ENCODE data around the gene PRKAA1. TPM values are rescaled to one million over a fixed set of nuclear protein-coding genes. Genes with fewer than 3 reads are reported as not detected.

PRKAA1 gene
- total RNA-seq, 1 experiment from 2014 or later: 28.8 TPM

- no peak overlapping the region for H3K27ac ChIP-seq (ENCODE audit: insufficient read length, low read depth, low read length)
- no peak overlapping the region for H4K8ac ChIP-seq (replicated peaks; ENCODE audit: insufficient read length, low read depth, low read length)
- no peak overlapping the region for H2AFZ ChIP-seq (ENCODE audit: low read length)
- no peaks in the 10 kb centered on the region for H3K27me3 ChIP-seq (ENCODE audit: insufficient read depth, low read length)
- no peaks in the 10 kb centered on the region for H4K20me1 ChIP-seq (ENCODE audit: control insufficient read depth, insufficient read depth, insufficient read length)
- H3T11ph ChIP-seq (ENCODE audit: low read length): no peak overlapping the region
- H4K5ac ChIP-seq (ENCODE audit: insufficient read length, low read depth, low read length): no peak overlapping the region
- no peak overlapping the region for H2BK5ac ChIP-seq (ENCODE audit: insufficient read length, low read length)
- no peak overlapping the region for H3K4ac ChIP-seq (ENCODE audit: low read depth, low read length)
- no peak overlapping the region for H2BK12ac ChIP-seq (ENCODE audit: insufficient read length, low read depth, low read length)
- no peak for TF ChIP-seq CTCF (conservative IDR thresholded peaks at IDR 0.05)
- H2AK5ac ChIP-seq (ENCODE audit: insufficient read length, low read length): no peak overlapping the region
- H3K9me3 ChIP-seq (ENCODE audit: control insufficient read depth, low read depth, low read length): no peaks in the 10 kb centered on the region
- no peak overlapping the region for H3K4me2 ChIP-seq (ENCODE audit: insufficient read depth, insufficient read length, low read length)
- H3K14ac ChIP-seq (ENCODE audit: insufficient read depth, low read length): no peak overlapping the region
- no peaks in the 10 kb centered on the region for H3K79me1 ChIP-seq (ENCODE audit: insufficient read depth, low read depth, low read length, poor library complexity, severe bottlenecking)
- H3K9ac ChIP-seq (ENCODE audit: extremely low read depth, insufficient read length, low read length): no peak overlapping the region
- H3K9me3 Mint-ChIP-seq: peaks cover 23 to 25% of the 10 kb centered on the region in 2 experiments
- H3K36me3 Mint-ChIP-seq (ENCODE audit: insufficient read depth in 1 of 3, low read depth in 3 of 3): peaks cover 25 to 35% (median 31%) of the 10 kb centered on the region in 3 experiments
- H3K56ac ChIP-seq (ENCODE audit: insufficient read length, low read depth, low read length): no peak overlapping the region
- DNase-seq: no peak
- H3K27ac Mint-ChIP-seq: no peak overlapping the region
- H3K4me1 Mint-ChIP-seq: no peaks in the 10 kb centered on the region
- H3K23me2 ChIP-seq (ENCODE audit: insufficient read length, low read depth, low read length, poor library complexity, severe bottlenecking): no peaks in the 10 kb centered on the region
- H4K91ac ChIP-seq (ENCODE audit: insufficient read length, low read depth, low read length): no peak overlapping the region
- no peak overlapping the region for H3K18ac ChIP-seq (ENCODE audit: insufficient read length, low read depth, low read length)
- H2BK15ac ChIP-seq (ENCODE audit: low read depth, low read length): no peak overlapping the region
- no peaks in the 10 kb centered on the region for H3K4me1 ChIP-seq (ENCODE audit: insufficient read depth, low read length)
- H2BK120ac ChIP-seq (ENCODE audit: low read depth, low read length, poor library complexity, severe bottlenecking): no peak overlapping the region
- H3K27me3 Mint-ChIP-seq (ENCODE audit: low read depth): no peaks in the 10 kb centered on the region; the same call in 1 of the 2 replicates
- H3K79me2 ChIP-seq (ENCODE audit: insufficient read depth, low read length): no peaks in the 10 kb centered on the region
- H3K4me3 Mint-ChIP-seq: no peak overlapping the region
- no peak overlapping the region for H3K23ac ChIP-seq (ENCODE audit: insufficient read length, low read depth, low read length)
- no peak overlapping the region for H2BK20ac ChIP-seq (ENCODE audit: low read depth, low read length, poor library complexity, severe bottlenecking)
These were observed 78.1 kb downstream of the PRKAA1 start for GRCh38 chr5:40720069-40720468.
